Measurements from ENCODE around the gene C1orf56. TPM values are rescaled to one million over a fixed set of nuclear protein-coding genes. Genes with fewer than 3 reads are reported as not detected.

C1orf56 gene
- total and polyA plus RNA-seq, 10 donors: 1.4 to 5.5 (median 2.8) TPM

GRCh38 chr1:151000408-151000807 lies 47.1 kb upstream of the C1orf56 start:
- intact Hi-C loops (cut with DNase I; ENCODE audit: low total_unique reads): no loop called here
- 89 to 98% (median 91%) methylated on average over 3 of the region's 3 CpGs for WGBS, 5 donors
- H3K4me1 ChIP-seq: peaks cover 21 to 79% (median 57%) of the 10 kb centered on the region in 6 donors
- H3K4me3 ChIP-seq: no peak overlapping the region
- no peaks in the 10 kb centered on the region for H3K27me3 ChIP-seq (replicated peaks in 1 of 7)
- peak overlapping the region in 2 of 8 donors; percentile 91 to 95 for H3K27ac ChIP-seq
- no peaks in the 10 kb centered on the region for H3K9me3 ChIP-seq
- no peak for DNase-seq
- H3K36me3 ChIP-seq: peaks cover 0 to 70% (median 28%) of the 10 kb centered on the region in 6 donors
- TF ChIP-seq CTCF (IDR thresholded peaks at IDR 0.05 in 8 of 11, conservative IDR thresholded peaks at IDR 0.05 in 3 of 11) (no peak), POLR2AphosphoS5 (IDR thresholded peaks at IDR 0.05) (no peak), POLR2A (IDR thresholded peaks at IDR 0.05) (no peak)

GRCh38 chr1:151001602-151002001 lies 45.9 kb upstream of the C1orf56 start:
- Histone ChIP-seq H3K36me3 (peaks cover 0 to 61% (median 28%) of the 10 kb centered on the region in 6 donors), H3K9me3 (no peaks in the 10 kb centered on the region), H3K27ac (peak overlapping the region in 7 of 8 donors; percentile 64 to 95 (median 86)), H3K4me3 (peak overlapping the region in 1 of 8 donors; percentile 87), H3K4me1 (peaks cover 25 to 82% (median 60%) of the 10 kb centered on the region in 6 donors), H3K27me3 (replicated peaks in 1 of 7) (no peaks in the 10 kb centered on the region)
- intact Hi-C loops (cut with DNase I; ENCODE audit: low total_unique reads): no loop called here
- no peak for DNase-seq
- 46 to 77% (median 62%) methylated on average over 4 of the region's 4 CpGs for WGBS, 5 donors
- TF ChIP-seq CTCF (IDR thresholded peaks at IDR 0.05 in 8 of 11, conservative IDR thresholded peaks at IDR 0.05 in 3 of 11) (no peak), POLR2AphosphoS5 (IDR thresholded peaks at IDR 0.05) (no peak), POLR2A (IDR thresholded peaks at IDR 0.05) (no peak)

- peaks cover 29 to 86% (median 65%) of the 10 kb centered on the region in 6 donors for H3K4me1 ChIP-seq
- H3K27me3 ChIP-seq (replicated peaks in 1 of 7): no peaks in the 10 kb centered on the region
- H3K4me3 ChIP-seq: peak overlapping the region in 1 of 8 donors; percentile 87
- no peak for DNase-seq
- peak overlapping the region in 7 of 8 donors; percentile 64 to 95 (median 86) for H3K27ac ChIP-seq
- TF ChIP-seq CTCF (IDR thresholded peaks at IDR 0.05 in 8 of 11, conservative IDR thresholded peaks at IDR 0.05 in 3 of 11): no peak
- TF ChIP-seq POLR2A (IDR thresholded peaks at IDR 0.05): no peak
- TF ChIP-seq POLR2AphosphoS5 (IDR thresholded peaks at IDR 0.05): no peak
- intact Hi-C loops (cut with DNase I; ENCODE audit: low total_unique reads): no loop called here
- 54 to 87% (median 61%) methylated on average over 3 of the region's 3 CpGs for WGBS, 5 donors
- H3K9me3 ChIP-seq: no peaks in the 10 kb centered on the region
- peaks cover 0 to 56% (median 24%) of the 10 kb centered on the region in 6 donors for H3K36me3 ChIP-seq
These were observed 45.5 kb upstream of the C1orf56 start for GRCh38 chr1:151002051-151002450.

- H3K4me3 ChIP-seq: peak overlapping the region in 3 of 8 donors; percentile 57 to 87 (median 58)
- peak overlapping the region in 7 of 8 donors; percentile 64 to 95 (median 86) for H3K27ac ChIP-seq
- DNase-seq: no peak
- 53 to 75% (median 68%) methylated on average over 2 of the region's 2 CpGs for WGBS, 5 donors
- peaks cover 35 to 92% (median 70%) of the 10 kb centered on the region in 6 donors for H3K4me1 ChIP-seq
- peaks cover 0 to 50% (median 18%) of the 10 kb centered on the region in 6 donors for H3K36me3 ChIP-seq
- intact Hi-C loops (cut with DNase I; ENCODE audit: low total_unique reads): no loop called here
- H3K9me3 ChIP-seq: no peaks in the 10 kb centered on the region
- no peak for TF ChIP-seq POLR2A (IDR thresholded peaks at IDR 0.05)
- TF ChIP-seq POLR2AphosphoS5 (IDR thresholded peaks at IDR 0.05): no peak
- TF ChIP-seq CTCF (IDR thresholded peaks at IDR 0.05 in 8 of 11, conservative IDR thresholded peaks at IDR 0.05 in 3 of 11): no peak
- H3K27me3 ChIP-seq (replicated peaks in 1 of 7): no peaks in the 10 kb centered on the region
These were observed 44.9 kb upstream of the C1orf56 start for GRCh38 chr1:151002611-151003010.

Measured in spleen (tissue), 11 donors.